DMS114 treated with DMSO at 0.1 percent for 48 hours (cell line): ENCODE measurements around the gene GRM3.
"Not testable (repeated sequence)": the region's sequence is repeated elsewhere in the genome, so short reads cannot be mapped to it uniquely, and the experiment has no call there.

Source experiments
- DNase-seq: peaks from one replicate; lab custom pipeline; 2025; ENCODE audit not compliant: unreplicated experiment; lab: John Stamatoyannopoulos, UW

The GRM3 gene

DNA sequence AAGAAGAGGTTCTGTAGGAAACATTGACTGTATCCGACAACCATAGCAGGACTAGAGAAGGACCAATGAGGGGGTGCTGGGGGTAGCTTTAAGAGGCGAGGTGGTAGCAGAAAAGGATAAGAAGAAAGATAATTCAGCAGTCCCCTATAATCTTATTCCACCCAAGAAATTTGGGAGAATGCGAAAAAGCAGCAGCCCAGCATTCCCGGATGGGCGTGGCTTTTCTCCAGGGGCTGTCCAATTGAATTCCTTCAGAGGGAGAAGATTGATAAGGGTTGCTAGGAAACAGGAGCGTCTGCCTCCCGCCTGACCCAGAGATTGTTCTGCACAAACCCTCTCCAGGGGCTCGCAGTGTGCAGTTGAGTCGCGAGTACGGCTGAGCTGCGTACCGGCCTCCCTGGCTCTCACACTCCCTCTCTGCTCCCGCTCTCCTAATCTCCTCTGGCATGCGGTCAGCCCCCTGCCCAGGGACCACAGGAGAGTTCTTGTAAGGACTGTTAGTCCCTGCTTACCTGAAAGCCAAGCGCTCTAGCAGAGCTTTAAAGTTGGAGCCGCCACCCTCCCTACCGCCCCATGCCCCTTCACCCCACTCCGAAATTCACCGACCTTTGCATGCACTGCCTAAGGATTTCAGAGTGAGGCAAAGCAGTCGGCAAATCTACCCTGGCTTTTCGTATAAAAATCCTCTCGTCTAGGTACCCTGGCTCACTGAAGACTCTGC lies at the start of gene GRM3:
Gene GRM3 (plus strand): TSS at position 349 of the 721 bp plus-strand sequence. CDS start 121,237 bp downstream, outside the sequence.
- DNase-seq = no peak

DNA sequence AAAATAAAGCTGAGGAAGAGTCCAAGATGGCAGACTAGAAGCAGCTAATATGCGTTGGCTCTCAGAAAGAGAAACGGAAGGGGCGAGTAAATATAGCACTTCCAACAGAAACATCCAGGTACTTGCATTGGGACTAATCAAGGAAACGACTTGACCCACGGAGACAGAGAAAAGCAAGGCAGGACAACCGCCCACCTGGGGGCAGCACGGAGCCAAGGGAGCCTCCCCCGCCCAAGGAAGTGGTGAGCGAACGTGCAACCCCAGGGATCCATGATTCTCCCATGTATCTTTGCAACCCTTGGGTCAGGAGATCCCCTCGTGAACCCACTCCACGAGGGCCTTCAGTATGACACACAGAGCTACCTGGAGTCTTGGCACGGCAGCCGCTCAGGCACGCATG lies 45.4 kb upstream of the GRM3 start:
- DNase-seq = no peak

DNA sequence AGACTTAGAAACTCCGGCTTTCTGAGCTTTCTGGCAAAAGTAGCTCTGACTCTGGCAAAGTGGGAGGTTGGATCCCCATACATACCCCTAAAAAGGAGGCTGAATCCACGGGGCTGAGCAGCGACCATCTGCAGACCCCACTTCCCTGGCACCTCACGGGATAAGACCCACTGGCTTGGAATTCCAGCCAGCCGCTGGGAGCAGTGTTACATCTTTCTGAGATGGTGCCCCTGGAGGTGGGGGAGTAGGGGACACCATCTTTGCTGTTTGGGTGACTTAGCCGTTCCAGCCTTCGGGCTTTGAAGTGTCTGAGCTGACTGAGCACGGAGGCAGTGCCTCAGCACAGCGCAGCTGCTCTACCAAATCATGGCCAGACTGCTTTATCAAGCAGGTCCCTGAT lies 45.0 kb upstream of the GRM3 start:
- DNase-seq = no peak

DNA sequence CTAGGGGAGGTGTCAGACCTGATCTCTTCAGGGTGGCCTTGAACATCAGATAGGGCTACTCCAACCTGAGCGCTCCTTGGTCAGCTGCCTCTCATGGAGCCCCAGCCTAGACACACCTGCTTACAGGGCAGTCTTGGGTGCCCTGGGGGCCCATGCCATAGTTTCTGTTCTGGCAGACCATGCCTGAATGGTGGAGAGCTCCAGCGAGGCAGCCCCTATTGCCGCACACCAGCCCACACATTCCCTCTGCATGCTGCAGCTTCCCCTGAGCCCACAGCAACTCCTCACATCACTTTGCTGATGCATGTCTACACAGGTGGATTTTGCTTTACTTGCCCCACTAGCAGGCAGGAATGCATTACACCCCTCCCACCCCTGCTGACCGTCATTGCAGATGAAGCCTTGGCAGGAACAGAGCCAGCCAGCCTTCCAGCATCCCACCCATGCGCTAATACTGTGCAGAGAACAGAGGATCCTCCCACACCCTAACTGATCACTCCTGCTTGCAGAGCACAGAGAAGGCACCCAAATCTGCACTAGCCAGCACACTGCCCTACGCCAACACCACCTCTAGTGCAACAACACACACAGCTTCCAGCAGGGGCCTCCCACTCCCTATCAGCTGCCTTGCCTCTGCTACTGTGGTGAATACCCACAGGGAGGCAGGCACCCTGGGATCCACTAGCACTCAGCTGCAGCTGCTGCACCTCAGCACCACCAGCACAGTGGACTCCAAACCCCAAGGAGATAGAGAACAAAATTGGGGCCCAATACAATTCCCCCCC lies 43.0 kb upstream of the GRM3 start:
- no peak for DNase-seq

DNA sequence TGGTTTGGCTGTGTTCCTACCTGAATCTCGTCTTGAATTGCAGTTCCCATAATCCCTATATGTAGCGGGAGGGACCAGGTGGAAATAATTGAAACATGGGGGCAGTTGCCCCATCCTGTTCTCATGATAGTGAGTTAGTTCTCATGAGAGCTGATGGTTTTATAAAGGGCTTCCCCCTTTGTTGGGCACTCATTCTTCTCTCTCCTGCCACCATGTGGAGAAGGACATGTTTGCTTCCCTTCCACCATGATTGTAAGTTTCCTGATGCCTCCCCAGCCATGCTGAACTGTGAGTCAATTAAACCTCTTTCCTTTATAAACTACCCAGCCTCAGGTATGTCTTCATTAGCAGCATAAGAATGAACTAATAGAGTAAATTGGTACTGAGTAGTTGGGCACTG lies 28.0 kb upstream of the GRM3 start:
- not testable (repeated sequence) for DNase-seq

DNA sequence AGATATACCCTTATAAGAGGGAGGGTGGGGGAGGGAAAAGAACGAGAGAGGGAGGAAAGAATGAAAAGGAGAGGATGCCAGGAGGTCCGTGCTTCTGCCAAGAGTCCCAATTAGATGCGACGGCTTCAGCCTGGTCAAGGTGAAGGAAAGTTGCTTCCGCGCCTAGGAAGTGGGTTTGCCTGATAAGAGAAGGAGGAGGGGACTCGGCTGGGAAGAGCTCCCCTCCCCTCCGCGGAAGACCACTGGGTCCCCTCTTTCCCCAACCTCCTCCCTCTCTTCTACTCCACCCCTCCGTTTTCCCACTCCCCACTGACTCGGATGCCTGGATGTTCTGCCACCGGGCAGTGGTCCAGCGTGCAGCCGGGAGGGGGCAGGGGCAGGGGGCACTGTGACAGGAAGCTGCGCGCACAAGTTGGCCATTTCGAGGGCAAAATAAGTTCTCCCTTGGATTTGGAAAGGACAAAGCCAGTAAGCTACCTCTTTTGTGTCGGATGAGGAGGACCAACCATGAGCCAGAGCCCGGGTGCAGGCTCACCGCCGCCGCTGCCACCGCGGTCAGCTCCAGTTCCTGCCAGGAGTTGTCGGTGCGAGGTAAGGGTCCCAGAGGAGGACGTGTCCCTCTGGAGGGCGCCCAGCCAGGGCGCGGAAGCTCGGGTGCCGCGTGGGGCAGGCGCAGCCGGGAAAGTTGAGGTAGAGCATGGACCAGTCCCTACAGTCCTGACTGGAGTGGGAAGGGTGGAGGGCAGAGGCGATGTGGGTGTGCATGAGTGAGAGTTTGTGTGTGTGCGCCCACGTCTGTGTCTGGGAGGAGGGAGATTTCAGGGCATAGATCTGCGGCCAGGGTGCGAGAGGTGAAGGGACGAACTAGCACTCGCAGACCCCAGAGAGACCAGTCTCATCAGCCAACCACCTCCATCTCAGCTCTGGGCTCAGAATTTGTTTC lies 844 bp downstream of the GRM3 start:
- DNase-seq = no peak

DNA sequence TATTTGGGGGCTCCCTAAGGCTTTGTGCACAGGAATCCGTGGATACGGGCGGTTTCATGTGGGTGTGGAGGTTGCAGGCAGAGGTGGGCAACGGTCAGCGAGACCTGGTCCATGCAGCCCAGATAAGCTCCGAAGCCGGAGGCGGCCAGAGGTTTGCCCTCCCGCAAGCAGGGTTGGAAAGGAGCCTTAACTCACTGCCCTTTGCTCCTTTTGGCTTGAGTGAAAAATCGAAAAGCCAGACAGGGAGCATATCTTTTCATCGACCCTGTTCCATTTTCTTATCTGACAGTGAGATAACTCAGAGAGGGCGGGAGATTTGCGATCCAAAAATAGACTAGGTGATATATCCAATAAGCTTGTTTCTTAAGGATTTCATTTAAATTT lies 1.5 kb downstream of the GRM3 start:
- DNase-seq = no peak

DNA sequence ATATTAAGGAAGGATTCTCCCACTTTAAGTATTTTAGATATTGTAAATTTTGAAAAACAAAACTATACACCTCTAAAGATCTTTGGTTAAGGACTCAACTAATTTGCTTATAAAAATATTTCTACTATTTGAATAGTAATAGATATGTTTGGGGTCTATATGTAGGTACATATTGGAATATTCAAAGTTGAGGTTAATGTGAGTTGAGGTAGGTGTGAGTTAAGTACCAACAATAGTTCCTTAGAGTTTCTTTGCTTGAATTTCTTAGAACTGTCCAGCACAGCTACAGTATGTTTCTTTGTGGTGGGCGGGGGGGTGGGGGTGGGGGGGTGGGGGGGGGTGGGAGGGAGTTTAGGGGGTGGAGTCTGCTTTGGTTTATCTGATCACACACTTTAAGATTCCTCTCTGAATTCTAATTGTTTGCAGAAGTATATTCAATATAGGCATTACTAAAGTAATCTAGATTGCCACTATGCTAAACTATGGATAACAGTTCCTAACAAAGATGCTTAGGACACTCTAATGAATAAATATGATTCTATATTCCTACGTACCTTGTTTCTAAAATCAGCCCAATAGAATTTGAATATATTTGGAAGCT lies 2.1 kb downstream of the GRM3 start:
- DNase-seq = no peak

DNA sequence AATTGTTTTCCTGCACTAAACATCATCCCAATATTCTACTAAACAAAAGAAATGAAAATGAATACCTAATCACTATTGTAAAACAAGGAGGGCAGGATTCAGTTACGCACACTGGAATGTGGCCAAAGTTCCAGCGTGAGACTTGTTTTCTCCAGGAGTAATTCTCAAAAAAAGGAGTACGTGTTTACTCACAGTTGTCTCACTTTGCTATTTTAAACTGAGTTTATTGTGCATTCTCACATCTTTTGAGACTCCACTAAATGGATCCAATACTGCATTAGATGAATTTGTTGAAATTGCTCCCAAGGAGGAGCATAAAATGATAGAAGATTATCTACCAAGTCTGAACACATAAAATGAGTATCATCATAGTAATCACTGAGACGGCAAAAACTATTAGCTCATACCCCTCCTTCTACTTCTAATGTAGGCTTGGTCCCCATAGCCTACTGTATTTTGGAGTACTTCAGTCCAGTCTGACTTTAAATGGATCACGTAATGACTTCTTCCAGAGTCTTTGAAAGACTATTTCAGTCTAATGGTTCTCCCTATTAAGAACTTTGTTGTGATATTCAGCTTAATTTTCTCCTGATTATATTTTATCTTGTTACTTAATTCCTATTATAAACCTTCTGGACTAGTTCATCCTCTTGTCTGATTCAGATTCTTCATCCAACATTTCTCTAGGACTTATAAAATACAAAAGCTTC lies 3.8 kb downstream of the GRM3 start:
- DNase-seq = no peak

DNA sequence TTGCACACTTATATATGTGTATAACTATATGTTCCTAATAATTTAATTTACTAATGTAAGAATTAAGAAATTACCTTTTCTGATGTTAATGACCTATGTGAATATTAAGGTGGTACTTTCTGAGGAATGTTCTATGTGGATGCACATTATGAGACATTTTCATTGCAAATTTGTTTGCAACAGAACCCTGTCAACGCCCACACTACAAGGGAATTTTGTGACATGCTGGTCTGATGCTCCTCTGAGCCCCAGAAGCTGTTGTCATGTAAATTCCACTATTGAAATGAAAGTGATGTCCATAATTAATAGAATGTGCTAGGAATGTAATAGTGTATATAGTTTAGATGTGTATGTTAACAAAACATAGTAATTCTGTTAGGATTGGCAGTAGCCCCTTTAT lies 4.5 kb downstream of the GRM3 start:
- no peak for DNase-seq

DNA sequence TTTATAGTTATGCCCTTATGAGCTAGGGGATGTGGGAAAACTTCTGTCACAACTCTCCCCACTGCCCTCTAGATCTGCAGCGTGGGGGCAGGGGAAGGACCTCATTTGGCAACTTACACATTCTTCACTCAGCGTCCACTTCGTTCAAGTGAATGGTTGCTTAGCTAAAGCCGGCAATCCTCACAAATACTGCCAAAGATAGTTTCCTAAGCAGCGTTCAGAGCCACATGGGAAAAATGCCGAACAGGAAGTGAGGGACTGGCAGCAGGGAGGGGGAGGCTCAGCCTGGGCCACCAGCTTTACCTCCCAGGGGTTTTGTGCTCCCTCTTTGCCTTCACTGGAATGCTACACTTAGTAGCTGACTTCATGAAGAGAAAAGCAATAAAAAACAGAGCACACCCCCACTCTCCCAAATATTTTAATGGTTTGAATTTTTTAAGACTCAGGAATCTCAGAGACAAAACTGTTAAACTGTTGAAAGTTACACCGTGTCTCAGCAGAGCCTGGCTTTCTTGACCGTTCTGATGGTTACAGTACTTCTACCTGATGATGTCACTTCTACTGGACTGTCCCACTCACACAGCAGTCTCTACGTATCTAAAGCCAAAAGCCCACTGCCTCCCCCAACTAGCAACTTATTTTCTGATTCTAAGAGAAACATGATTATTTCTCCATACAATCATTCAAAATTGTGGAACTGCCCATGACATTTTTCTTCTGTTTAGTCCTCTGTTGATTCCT lies 10.4 kb downstream of the GRM3 start:
- DNase-seq = no peak

DNA sequence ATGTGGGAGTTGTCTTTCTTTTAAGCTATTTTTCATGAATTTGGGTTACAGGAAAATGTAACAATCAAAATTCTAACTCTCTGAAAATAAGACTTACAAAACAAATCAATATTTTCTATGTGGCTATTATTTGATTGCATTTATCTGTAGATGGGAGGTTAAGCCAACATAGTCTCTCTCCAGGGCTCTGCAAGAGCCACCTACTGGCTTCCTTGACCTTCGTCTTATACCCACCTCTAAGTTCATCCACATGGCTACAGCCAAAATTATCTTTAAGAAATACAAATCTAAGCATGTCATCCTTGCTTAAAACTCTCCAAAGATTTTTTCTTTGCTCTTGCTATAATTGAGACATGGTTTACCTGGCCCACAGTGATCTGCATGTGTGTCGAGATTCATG lies 14.2 kb downstream of the GRM3 start:
- DNase-seq = no peak

DNA sequence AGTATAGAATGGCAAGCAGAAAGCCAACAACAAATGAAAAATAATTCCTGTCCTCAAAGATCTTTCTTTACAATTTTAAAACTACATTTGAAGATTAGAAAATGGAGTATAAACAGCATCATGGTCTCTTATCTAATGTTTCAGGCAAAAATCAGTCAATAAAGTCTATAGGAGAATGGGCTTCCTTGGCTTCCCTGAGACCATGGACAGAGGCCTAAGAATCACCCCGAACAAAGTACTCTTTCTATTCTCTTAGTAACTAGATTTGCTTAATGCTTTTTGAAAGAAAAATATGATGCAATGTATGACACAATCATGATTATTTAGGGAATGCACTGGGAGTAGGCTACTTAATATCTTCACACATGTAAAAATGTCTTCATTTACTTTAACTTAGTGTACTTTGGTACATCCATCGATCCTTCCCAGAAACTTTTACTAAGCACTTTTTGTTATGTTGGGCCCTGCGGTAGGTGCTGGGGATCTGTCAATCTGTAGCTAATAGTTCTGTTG lies 17.3 kb downstream of the GRM3 start:
- no peak for DNase-seq

DNA sequence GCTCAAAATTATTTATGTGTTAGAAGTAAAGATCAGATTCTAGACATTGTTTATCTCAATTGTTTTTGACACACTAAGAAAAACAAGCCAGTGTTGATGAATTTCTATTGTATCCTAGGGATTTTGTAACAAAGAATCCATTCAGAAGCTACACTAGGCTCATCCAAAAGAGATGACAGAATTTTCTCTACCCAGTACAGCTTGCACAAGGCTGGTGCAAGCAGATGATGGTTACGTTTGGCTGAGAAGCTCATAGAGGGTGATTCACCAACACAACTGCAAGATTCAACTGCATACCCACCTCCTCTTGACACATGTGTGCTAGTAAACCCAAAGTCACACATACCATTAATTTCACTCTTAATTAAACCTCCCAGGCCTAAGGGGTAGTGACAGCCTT lies 20.8 kb downstream of the GRM3 start:
- no peak for DNase-seq

DNA sequence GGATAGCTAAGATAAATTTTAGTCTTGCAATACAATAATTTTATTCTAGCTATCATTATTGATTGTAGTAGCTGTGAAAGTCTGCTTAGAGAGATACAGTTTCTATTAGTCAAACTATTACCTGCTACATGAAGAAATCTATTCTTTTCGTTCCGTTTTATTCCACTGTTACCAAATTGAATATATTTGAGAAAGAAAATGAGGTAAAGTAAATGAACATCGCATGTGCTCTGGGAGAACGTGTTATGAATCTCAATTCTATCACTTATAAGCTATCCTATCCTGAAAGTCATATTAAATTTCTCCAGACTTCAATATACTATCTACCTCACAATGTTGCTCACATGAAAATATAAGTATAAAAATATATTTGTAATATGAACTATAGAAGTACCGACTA lies 21.3 kb downstream of the GRM3 start:
- no peak for DNase-seq

DNA sequence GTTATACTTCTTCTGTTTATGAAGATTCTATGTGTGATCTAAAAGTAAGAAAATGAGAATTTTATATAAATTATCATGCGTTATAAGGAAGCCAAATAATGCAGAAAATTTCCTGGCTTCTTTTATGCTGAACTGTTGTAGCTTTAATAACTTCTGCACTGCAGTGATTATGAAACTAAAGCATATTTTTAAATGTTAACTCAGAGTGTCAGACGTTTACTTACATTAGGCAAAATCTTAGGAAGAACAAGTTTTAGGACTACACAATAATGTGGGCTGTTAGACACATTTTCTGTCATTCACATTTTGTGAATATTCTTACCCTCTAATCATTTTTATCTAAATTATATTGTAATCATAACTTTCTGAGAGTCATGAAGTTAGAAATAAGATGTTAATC lies 22.0 kb downstream of the GRM3 start:
- no peak for DNase-seq

DNA sequence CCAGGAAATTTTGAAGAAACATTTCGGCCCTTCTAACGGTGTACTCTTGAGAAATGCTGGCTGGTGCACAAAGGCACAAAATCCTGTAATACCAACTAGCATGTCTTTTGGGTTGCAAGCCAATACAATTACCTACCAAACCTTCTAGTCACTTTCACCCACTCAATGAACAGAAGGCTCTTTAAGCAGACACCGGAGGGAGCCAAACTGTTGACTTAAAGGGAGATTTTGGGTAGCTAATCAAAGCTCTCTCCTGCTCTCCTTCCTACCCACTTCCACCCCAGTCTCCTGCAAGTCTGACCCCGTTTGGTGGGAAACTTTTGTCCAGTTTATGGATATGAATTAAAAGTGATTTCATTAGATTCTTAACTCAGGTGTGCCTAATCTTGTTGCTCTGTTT lies 24.0 kb downstream of the GRM3 start:
- DNase-seq = no peak

DNA sequence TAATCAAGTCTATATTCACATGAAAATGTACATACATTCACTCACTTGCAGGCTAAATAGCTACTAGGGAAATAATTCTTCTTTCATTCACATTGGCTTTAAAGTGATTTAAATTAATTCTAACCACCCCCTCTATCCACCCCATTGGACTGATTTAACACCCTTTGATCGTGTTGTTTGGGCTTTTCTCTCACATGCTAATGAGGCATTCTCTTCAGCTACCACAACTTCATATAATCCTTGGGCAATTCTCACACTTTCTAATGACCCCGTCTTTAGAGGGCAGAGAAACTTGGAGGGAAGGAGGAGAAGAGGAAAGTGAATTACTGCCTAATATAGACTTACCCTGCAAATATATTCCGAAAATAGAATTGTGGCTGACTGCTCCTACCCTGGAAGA lies 24.6 kb downstream of the GRM3 start:
- DNase-seq = no peak

DNA sequence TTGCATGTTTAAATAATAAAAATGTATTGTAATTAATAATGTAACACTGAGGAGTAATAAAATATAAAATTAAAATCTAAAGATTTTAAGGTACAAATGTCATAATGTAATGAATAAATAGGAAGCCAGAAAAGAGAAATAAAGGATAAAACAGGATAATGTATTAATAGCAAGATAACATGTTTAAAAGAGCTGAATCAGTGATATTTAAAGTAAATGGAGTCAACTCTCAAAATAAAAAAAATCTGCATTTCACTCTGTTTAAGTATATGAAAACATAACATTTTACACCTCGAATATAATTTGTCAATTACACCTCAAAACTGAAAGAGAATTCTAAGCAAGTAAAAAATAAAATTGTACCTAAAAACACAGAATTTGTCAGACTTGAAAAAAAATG lies 44.1 kb downstream of the GRM3 start:
- no peak for DNase-seq

DNA sequence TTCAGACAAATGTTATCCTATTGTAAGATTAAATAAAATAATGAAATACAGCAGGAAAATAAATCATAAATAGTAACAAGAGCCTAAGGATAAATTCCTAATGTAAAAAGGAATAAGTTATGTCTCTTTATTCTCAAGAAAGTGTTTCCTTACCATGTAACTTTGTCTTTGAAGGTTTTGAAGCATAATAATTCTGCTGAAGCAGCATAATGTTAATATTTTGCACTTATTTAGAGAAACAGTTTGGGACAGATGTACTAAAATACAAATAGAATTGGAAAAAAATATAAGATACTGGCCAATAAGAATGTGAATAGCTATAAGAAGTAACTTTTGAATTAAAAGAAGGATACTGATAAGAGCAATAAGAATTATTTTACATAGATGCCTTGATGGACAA lies 45.7 kb downstream of the GRM3 start:
- DNase-seq = no peak
